HG03064 (cell line): ENCODE measurements around the gene ARHGEF28.

Experiments
- ATAC-seq: cut with Tn5 transposase; IDR thresholded peaks from one replicate; pipeline ENCODE4 v1.9.1; 2021; ENCODE audit warnings: low read depth; ENCODE audit not compliant: unreplicated experiment

The ARHGEF28 gene

DNA sequence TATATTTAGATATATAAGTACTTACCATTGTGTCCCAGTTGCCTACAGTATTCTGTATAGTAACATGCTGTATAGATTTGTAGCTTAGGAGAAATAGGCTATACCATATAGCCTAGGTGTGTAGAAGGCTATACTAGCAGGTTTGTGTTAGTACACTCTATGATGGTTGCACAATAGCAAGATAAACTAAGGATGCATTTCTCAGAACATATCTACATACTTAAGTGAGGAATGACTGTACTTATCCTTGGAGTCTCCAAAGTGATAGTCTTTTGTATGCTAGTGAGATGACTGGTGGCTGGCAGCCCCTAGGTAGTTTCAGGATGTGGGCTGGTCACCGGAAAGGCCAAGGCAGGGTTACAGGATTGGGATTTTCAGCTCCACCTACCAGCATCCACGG is 208.7 kb downstream of the ARHGEF28 start:
- no peak for ATAC-seq

DNA sequence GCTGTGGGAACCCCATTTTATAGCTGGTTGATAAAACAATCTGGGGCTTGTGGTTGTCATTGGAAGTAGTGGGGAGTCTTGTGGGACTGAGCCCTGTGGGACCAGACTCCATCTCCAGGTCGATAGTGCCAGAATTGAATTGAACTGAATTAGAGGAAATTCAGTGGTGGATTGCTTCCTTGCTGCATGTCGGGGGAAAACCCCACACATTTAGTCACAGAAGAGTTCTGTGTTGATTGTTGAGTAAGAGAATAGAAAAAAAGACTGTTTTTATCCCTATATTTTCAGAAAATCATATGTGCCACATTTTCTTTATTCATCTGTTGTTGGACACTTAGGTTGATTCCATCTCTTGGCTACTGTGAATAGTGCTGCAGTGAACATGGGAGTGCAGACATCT is 209.7 kb downstream of the ARHGEF28 start:
- no peak for ATAC-seq

DNA sequence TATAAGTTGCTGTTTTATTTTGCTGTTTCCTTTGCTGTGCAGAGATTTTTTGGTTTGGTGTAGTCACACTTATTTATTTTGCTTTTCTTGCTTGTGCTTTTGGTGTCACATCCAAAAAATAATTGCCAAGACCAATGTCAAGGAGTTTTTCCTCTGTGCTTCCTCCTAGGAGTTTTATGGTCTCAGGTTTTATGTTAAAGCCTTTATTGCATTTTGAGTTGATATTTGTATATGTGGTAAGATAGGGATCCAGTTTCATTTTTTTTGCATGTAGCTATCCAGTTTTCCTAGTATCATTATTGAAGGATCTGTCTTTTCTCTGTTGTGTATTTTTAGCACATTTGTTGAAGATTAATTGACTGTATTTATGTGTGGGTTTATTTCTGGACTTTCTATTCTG is 210.6 kb downstream of the ARHGEF28 start:
- ATAC-seq, result no peak

DNA sequence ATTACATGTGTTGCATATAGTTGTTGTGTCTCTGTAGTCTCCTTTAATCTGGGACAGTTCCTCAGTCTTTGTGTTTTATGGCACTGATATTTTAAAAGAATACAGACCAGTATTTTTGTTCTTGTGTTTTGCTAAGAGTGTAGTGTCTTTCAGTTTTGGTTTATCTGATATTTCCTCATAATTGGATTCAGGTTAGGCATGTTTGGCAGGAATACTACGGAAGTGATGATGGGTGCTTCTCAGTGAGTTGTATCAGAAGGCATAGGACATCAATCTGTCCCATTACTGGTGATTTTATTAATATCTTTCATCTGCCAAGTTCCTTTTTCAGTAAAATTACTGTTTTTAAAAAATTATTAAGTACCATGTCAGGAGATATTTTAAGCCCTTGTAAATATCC is 212.9 kb downstream of the ARHGEF28 start:
- ATAC-seq, result no peak

DNA sequence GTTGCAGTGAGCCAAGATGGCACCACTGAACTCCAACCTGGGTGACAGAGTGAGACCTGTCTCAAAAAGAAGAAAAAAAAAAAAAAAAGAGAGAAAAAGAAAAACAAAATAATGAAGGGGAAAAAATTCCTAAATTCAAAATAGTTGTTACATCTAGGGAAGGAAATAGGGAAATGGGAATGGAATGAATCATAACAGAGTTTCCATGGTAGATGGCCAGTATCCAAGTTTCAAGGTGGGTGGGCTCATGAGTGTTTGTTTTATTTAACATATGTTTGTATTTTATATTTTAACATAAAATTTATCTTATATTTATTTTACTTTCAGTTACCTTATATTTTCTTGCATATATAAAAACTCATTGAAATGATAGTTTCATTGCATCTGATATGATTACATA is 215.6 kb downstream of the ARHGEF28 start:
- ATAC-seq, result no peak

DNA sequence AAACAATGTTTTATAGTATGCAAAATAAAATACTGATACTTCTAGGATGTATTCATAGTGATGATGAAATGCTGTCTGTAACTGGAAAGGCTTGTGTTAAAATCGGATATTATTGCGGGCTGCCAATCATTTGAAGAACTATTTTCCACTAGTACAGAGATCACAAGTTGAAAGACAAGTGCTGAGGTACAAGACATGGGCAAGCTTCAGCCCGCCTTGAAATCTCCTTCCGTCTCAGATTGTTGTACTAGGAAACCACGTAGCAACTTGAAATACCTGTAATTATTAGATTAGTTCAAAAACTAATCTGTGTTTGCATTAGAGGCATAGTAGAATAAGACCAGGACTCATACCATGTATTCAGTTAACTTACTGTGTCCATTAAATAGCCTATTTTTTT is 218.2 kb downstream of the ARHGEF28 start:
- ATAC-seq, result no peak

DNA sequence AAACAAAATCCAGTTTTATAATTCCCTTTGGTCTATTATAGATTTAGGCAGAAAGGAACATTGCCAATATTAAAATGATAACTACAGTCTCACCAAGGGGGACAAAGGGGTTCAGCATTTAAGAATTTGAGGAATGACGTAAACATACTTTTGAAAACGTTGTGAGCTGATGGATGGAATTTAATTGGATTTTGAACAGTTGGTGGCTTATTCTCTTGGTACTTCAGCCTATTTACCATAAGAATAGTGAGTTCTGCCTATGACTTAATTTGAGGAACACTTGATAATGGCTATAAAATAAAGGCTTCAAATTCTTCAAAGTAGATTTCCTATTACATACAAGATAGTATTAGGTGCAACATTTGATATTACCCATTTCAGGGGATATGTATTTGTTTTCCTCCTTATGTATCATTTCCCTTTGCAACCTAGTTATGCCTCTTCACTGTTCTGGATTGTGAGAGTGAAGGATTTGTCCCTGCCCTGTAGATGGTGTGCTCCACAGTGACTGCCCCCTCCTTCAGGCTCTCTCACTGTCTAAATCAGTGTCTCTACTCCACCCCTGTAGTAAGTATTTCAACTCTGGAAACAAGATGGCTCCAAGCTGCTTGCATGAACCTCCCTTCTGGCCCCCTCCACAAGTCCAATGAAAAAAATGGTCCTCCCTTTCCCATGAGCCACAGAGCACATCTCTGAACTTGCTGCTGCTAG is 225.6 kb downstream of the ARHGEF28 start:
- no peak for ATAC-seq

DNA sequence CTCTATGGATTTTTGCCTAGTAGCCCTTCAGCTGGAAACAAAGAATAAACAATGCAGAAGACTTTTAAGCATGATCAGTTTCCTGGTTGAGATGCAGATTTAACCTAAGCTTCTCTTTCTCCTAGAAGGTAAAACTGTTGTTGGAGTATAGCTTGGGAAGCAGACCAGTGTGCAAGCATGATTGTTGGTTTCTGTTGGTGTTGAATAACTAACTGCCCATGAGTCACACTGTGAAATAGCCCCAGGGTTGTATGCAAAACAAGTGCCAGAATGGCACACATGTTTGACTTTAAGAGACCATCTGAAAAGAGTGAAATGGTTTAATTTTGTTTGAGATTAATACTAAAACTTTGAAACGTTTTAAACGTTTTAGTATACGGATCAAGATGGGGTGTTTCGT is 227.1 kb downstream of the ARHGEF28 start:
- no peak for ATAC-seq

DNA sequence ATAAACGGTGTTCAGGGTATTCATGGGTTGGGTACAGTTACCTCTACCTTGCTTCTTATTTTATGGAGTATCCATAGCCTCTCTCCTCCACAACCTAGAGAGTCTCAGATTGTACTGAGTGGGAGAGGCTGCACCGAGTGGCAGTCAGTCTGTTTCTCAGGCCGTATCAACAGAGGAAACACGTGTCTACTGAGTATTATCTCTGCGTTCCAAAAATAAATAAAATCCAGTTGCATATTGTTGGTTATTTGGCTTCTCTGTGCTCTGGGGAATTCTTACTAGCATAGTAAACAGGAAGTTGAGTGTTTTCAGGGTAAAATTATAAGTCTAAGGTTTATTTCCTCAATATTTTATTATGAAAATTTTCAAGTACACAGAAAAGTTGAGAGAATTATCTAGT is 231.0 kb downstream of the ARHGEF28 start:
- no peak for ATAC-seq

DNA sequence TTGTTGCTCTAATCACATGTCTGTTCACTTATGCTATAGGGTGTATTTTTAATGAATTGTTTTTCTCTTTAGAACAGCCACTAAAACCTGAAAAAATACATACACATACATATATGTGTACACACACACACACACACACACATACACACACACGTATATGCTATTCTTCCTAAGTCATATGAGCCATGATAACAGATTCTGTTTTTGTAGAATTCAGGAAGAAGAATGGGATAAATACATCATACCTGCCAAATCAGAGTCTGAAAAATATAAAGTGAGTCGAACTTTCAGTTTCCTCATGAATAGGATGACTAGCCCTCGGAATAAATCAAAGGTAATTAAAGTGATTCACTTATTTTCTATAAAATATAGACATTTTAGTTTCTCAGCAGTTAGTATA is 231.4 kb downstream of the ARHGEF28 start:
- no peak for ATAC-seq

DNA sequence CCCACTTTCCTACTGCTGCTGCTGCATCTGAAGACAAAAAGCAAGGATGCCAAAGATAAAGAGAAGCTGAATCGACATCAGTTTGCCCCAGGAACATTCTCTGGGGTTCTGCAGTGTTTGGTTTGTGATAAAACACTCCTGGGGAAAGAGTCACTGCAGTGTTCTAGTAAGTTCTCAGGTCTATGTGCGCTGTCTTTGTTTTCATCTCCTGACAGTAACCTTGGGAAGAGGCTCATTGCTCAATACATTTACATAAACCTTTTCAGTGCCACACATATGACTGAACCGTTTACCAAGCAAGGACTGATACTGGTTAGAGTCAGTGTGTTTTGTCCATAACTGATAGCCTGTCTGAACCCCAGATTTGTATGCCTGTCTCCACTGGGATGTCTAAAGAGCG is 232.1 kb downstream of the ARHGEF28 start:
- ATAC-seq, result no peak

DNA sequence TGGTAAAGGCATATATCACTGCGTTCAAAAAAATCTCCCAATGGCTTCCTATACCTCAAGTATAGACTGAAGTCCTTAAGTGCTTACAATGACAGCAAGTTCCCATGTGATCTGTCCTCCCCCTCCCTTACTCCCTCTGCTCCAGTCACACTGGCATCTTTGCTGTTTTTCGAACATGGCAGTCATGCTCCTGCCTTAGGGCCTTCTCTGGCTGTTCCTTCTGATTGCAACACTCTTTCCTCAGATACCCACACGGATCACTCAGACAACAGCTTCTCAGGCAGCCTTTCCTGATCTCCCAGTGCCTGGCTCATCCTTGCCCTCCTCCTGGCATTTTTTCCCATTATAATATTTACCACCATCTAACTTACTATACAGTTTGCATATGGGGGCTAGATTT is 232.8 kb downstream of the ARHGEF28 start:
- no peak for ATAC-seq

DNA sequence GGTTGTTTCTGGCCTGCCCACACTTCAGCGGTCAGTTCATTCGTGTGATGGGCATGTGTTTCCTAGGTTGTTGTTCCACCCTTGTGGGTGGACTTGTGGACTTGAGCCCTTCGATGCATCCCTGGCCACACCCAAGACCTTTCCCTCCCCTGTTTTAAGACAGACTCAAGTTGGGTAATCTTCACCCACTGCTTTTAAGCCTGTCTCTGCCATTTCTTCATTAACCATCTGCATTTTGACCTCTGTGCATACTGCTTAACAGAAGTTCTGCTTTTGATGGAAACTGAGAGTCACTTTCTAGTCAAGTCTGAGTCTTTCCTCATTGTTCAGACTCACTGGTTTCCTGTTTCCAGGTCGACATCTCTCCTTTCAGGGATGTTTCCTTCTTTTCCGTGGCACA is 233.7 kb downstream of the ARHGEF28 start:
- no peak for ATAC-seq

DNA sequence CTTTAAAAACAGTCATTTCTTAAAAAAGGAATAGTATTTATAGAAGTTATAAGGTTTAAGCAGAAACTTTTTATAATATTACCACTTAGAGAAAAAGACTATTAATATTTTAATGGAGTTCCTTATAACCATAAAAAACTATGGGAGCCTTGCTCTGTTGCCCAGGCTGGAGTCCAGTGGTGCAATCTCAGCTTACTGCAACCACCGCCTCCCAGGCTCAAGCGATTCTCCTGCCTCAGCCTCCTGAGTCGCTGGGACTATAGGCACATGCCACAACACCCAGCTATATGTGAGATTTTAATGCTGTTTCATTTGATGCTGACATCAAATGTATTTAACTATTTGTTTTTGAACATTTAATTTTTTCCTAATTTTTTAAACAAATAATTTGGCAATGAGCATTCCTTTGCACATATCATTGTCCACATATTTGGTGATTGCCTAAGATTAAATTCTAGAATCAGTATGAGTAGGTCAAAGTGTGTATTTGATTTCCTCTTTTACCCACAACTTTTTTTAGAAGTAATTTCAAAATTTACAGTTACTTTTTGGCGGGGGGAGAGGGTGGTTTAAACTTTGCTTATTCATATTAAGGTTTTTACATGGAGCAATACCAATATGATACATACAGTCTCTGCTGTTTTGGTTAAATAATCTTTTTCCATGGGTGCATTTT is 235.5 kb downstream of the ARHGEF28 start:
- ATAC-seq, result no peak

DNA sequence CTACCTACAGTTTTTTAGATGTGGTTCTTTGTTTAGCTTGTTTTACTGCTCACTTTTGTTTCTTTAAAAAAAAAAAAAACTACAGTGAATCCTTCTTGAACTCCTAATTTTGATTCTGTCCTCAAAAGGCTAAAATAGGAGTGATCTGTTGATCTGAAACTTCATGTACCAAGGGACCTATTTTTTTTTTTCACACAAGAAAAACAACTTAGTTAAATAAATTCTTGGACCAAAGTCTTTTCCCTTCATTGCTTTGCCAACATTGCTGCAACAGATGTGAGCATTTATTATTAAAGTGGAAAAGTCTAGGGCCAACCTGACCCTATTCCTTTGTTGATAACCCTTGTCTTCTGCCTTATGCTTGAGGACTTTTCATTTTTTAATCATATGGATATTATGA is 236.8 kb downstream of the ARHGEF28 start:
- no peak for ATAC-seq

DNA sequence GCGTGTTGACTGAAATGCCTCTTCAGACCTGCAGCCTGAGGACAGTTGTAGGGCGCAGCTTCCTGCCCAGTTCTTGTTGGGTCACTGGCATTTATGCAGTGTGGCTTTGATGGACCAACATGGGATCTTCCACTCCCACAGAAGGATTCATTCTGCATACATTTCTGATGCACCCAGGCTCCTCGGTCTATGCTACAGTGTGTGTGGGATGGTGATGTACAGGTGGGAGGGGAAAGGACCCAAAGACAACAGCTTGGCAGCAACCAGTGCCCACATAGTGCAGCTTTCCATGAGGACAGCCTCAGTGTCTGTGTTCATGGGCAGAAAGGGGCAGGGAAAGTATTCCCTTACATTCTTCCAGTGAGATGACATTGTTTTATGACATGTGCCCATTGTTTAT is 237.9 kb downstream of the ARHGEF28 start:
- ATAC-seq, result no peak

DNA sequence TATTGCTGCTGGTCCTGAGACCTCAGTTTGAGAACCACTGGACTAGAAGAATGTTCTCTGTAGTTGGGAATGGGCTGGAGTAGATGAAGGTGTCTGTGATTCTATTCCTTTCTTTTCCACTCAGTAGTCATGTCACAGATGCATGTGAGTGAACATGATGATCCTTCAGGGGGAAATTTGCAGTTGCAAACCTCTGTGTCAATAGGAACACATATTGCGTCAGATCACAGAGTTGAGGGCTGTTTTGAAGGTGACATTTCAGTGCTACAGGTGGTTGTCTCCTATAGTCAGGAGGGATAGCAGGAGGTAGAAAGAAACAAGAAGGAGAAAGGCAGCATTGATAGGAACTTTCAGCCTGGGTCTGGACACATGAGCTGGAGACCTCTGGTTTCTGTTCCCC is 239.3 kb downstream of the ARHGEF28 start:
- ATAC-seq, result no peak

DNA sequence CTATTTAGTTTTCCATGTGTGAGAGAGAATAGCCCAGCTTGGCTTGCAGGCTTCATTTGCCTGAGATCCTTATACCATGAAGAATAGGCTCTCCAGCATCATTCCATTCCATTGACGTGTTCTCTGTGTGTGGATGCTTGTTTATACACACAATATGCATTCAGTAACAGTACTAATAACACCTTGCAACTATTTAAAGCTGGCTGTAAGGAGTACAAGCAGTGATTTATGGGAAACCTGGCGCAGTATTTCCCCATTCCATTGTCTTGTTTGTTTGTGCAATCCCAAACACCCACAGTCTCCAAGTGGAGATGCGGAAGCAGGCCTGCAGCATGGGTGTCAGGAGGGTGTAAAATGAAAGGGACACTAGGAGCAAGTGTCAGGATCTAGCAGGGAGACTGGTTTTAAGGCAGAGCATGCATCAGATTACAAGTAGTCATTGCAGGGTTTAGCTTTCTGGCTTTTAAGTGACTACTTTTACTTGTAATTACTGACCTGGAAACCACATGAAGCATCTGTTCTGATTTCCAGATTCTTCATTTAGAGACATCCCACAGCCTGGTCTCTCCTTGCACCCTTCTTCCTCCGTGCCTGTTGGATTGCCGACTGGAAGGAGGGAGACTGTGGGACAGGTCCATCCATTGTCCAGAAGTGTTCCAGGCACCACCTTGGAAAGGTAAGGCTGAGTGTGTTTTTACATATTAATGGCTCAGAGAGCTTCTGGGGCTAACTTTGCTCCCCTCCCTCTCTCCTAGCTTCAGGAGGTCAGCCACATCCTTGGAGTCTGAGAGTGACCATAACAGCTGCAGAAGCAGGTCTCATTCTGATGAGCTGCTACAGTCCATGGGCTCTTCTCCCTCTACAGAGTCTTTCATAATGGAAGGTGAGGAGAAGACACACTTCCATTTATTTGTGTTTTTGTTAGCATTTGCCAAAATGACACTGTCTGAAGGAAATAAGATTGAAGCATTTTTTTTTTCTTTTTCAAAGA is 241.6 kb downstream of the ARHGEF28 start:
- ATAC-seq, result no peak

DNA sequence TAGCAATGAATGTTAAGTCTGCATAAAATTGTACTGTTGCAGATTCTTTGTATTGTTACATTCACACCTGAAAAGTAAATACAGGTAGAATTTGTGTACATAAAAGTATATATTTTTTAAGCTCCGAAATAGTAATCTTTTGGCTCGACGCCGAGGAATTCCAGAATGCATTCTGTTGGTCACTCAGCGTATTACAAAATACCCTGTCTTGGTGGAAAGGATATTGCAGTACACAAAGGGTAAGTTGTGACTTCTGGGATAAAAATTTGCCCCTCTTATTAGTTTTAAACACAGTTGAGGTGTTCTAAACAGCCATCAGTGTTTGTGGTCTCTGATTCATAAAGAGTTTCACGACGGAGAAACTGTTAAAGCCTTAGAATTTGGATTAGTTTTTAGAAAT is 257.6 kb downstream of the ARHGEF28 start:
- no peak for ATAC-seq

DNA sequence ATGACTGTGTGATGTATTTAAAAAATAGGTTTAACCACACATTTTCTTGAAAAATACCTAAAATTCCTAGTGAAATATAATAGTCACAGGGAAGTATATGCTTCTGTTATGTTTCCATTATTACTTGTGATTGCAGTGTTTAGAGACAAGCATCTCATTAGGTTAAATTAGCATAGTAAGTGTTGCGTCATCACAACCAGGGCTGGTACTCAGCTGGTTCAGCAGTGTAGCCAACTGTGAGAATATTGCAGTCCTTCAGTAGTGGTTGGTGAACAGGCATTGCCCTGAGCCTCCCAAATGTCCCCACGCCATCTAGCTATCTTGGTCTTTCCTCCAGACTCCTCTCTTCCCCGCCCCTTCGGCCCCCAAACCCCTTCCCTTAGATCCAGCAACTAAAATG is 261.7 kb downstream of the ARHGEF28 start:
- ATAC-seq, result no peak

DNA sequence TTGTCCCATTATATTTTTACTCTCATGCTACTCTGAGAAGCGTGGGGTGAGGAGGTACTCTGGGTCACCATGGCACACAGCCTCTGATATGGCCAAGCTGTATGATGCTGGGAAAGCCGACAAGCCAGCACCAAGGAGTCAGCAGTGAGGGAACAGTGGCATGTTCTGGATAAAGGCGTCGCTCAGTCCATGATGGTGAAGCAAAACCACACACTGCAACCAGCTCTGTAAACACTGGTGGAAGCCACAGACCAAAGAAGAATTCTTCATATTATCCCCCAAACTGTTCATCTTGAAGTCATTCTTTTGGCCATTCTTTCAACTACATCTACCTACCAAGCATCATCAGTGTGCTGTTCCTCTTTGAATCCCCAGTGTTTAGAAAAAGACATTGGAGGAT is 264.6 kb downstream of the ARHGEF28 start:
- no peak for ATAC-seq
